GM12872 (cell line): ENCODE results near the gene KCNQ5.

Source experiments
- TF ChIP-seq, protein P1 (sequence below): IDR thresholded peaks from 3 replicates; pipeline ENCODE4 v1.5.1; 2011; ENCODE audit warnings: low read depth, mild to moderate bottlenecking, low read length, moderate library complexity; ENCODE audit not compliant: insufficient read depth

The KCNQ5 gene

DNA sequence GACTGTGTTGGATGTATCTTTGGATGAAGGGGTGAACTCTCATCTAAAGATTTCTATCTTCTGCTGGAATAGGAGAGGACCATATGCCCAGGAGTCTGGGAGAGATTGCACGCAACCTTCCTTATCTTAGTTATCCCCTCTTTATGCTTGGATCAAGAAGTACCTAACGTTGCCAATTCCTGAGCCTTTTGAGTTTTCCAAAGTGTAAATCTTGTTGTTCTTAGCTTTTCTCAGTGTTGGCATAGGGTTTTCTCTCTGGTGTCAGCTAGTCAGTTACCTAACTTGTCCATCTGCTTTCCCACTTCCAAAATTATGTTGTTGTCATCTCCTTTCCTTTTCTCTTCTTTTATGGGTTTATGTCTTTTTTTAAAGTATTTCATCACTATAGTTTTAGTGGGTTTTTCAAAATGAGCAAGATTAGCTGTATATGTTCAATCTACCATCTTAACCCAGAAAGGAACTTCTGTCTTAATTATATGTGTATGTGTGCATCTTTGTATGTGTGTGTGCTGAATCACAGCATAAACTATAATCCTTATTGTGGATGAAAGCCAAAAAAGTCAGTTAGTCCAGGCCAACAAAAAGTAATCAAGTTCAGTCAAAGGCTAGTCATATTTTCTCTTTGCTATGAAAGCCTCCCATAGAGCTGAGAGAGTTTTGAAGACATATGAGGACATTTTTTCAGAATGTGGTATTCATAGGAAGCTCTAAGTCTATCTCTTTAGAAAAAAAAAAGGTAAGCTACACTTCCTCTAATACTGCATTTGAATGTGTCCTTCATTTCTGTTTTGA is 531.3 kb downstream of the KCNQ5 start:
- TF ChIP-seq, protein P1, sequence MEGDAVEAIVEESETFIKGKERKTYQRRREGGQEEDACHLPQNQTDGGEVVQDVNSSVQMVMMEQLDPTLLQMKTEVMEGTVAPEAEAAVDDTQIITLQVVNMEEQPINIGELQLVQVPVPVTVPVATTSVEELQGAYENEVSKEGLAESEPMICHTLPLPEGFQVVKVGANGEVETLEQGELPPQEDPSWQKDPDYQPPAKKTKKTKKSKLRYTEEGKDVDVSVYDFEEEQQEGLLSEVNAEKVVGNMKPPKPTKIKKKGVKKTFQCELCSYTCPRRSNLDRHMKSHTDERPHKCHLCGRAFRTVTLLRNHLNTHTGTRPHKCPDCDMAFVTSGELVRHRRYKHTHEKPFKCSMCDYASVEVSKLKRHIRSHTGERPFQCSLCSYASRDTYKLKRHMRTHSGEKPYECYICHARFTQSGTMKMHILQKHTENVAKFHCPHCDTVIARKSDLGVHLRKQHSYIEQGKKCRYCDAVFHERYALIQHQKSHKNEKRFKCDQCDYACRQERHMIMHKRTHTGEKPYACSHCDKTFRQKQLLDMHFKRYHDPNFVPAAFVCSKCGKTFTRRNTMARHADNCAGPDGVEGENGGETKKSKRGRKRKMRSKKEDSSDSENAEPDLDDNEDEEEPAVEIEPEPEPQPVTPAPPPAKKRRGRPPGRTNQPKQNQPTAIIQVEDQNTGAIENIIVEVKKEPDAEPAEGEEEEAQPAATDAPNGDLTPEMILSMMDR = no peak

DNA sequence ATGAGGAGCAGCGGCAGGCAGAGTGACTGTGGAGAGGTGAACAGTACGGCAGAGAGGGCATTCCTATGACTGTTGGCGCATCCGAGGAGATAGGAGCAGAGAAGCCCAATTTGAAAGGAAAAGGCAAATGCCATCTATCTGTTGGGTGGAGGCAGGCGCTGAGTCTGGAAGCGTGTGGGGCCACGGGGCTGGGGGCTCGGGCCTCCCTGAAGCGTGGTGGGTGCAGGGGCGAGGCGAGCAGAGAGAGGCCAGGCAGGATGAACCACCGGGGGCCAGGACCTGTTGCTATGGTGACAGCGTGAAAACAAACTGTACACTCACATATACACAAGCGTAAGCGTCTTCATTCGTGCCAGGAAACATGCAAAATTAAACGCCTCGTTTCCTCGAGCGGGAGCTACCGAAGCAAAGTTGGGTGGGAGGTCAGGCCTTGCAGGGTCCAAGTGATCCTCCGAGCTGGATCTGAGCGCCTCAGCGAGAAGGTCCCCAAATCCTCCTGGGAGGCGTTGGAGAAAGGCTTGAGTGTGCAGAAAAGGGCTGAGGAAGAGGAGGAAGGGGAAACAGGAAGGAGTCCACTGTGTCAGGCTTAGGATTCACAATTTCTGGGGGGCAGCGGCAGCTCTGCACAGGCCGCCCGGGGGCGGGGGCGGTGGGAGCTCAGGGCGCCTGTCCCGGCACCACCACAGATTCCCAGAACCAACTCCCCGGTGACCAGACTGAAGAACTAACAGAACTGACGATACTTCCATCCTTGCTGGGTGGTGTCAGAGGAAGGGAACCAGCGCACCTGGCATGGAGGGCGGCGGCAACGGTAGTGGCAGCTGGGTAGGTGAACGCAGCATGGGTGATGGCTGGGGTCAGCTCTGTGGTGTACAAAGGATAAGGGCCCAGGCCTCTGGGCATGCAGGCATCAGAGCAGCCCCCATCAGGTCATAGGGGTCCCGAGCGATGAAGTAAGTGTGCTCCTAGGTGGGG is 535.2 kb downstream of the KCNQ5 start:
- TF ChIP-seq, protein P1 = no peak

DNA sequence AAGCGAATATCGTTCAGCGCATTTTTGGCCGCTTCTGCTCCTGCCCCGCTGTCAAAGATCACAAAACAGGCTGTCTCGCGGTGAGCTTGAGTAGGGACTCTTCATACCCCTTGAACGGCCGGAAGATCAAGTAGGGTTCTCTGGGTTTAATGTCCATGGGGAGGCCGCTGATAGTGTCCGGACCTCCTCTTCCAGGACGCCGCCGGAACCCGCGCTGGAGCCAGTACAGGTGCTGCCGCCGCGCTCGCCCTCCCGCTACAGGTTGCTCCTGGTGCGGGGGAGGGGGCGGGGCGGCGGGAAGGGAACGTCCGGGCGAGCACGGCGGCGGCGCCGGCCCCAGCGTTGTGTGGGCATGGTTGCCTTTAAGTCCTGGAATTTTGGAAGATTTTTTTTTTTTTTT is 536.0 kb downstream of the KCNQ5 start:
- TF ChIP-seq, protein P1 = no peak

DNA sequence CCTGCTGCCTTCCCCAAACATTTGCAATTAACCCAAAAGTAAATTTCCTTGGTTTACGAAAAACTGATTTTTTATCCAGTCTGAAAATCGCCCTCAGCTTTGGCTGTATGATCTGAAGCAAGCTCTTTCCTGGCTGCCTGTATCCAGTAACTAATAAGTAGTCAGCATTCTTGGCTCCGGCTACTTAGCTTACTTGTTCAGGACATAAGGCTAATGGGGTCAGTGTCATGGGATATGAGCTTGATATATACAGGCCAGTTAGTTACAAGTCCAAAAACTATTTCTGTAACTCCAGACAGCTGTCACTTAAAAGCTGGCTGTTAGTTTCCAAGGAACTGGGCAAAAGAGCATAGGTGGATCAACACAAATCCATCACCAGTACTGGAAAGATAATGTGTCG is 547.2 kb downstream of the KCNQ5 start:
- TF ChIP-seq, protein P1 = no peak

DNA sequence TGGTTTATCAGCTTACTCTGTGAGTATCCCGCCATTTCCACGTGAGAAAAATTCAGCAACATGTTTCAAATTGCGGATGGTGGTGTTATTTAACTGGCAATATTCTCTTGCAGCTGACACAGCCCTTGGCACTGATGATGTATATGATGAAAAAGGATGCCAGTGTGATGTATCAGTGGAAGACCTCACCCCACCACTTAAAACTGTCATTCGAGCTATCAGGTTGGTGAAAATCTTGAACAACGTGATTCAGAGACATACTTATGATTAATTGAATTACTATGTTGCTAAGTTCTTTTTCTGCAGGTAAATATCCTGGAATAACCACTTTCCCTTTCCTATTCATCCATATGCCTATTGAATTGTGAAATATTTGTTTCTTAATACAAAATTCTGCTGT is 547.8 kb downstream of the KCNQ5 start:
- TF ChIP-seq, protein P1 = no peak

DNA sequence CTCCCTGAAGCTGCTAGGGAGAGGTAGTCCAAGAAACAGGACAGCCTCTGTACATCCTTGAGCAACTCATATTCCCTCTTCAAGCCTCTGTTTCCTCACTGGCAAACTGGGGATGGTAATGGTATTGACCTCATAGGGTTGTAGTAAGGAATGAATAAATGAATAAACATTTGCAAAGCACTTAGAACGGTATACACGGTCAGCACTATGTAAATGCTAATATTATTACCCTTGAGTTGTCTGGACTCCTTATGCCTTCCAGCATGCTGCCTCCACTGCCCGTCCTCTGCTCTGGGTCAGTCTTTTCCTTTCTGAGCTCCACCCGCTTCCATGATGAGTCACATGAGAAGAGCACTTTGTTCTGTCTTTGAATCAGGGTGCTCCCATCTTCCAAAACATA is 552.8 kb downstream of the KCNQ5 start:
- TF ChIP-seq, protein P1 = no peak

DNA sequence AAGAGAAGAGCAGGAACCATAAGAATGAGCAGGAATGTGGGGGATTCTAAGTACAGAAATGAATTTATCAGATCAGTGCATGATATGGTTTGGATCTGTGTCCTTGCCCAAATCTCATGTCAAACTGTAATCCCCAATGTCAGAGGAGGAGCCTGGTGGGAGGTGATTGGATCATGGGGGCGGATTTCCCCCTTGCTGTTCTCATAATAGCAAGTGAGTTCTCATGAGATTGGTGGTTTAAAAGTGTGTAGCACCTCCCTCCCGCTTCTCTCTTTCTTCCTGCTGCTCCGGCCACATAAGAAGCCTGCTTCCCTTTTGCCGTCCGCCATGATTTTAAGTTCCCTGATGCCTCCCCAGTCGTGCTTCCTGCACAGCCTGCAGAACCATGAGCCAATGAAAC is 554.2 kb downstream of the KCNQ5 start:
- TF ChIP-seq, protein P1 = no peak
